Fibroblast of lung (primary cell): ENCODE results near the gene STK36.

ENCODE experiments used
- CTCF ChIP-seq, 2 donors: IDR thresholded peaks in 1 of 2; conservative IDR thresholded peaks in 1 of 2; 1 replicate in 1 of 2; 2 replicates in 1 of 2; pipeline ENCODE4 v1.5.1; 2011 to 2012; ENCODE audit warnings: low read length in 2 of 2, control low read depth in 1 of 2, inconsistent platforms in 1 of 2, low read depth in 1 of 2, mild to moderate bottlenecking in 1 of 2
- EZH2 ChIP-seq: IDR thresholded peaks from 2 replicates; pipeline ENCODE4 v1.5.1; 2012; ENCODE audit warnings: low read length, control low read depth, mild to moderate bottlenecking; ENCODE audit errors: missing control alignments

GRCh38 chr2:218736531-218736930 is 64.6 kb downstream of the STK36 start:
- TF ChIP-seq CTCF (conservative IDR thresholded peaks at IDR 0.05 in 1 of 2, IDR thresholded peaks at IDR 0.05 in 1 of 2; ENCODE audit: low read depth in 1 of 2, low read length in 2 of 2) (no peak), EZH2 (no peak)
